ENCODE measurements around the gene STK32B. TPM values are rescaled to one million over a fixed set of nuclear protein-coding genes. Genes with fewer than 3 reads are reported as not detected.

The STK32B gene
- total and polyA plus RNA-seq, 2 of the 4 experiments (the other 2 are of a cell fraction) = 5.5 to 6.3 TPM

DNA sequence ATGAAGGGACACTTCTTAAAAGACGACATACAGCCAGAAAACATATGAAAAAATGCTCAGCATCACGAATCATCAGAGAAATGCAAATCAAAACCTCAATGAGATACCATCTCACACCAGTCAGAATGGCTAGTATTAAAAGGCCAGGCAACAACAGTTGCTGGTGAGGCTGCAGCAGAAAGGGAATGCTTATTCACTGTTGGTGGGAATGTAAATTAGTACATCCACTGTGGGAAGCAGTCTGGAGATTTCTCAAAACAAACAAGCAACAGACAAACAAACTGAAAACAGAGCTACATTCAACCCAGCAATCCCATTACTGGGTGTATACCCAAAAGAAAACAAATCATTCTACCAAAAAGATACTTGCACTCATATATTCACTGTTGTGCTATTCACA, 459.2 kb downstream of the STK32B start:
- Histone ChIP-seq H2BK15ac (ENCODE audit: low read depth, low read length) (no peak overlapping the region), H3K9ac (ENCODE audit: low read depth, low read length) (no peak overlapping the region), H4K91ac (ENCODE audit: insufficient read depth, low read depth, low read length) (no peak overlapping the region), H4K5ac (ENCODE audit: low read depth, low read length) (no peak overlapping the region), H2BK120ac (ENCODE audit: low read depth, low read length) (no peak overlapping the region), H3K4ac (ENCODE audit: low read depth, low read length) (no peak overlapping the region), H2AFZ (replicated peaks; ENCODE audit: low read length, poor library complexity) (no peak overlapping the region), H3K36me3 (ENCODE audit: control insufficient read depth, insufficient read depth, low read length) (peaks cover 1% of the 10 kb centered on the region; the same call in 1 of the 2 replicates), H3K4me2 (ENCODE audit: low read depth, low read length) (no peak overlapping the region), H3K56ac (ENCODE audit: extremely low read depth, insufficient read depth, low read length) (no peak overlapping the region), H4K8ac (ENCODE audit: low read depth in 2 of 2, low read length in 2 of 2) (no peak overlapping the region), H3K4me1 (ENCODE audit: control insufficient read depth, insufficient read depth, low read length) (no peaks in the 10 kb centered on the region), H3K27me3 (ENCODE audit: control insufficient read depth, insufficient read depth, low read length) (no peaks in the 10 kb centered on the region; the same call in 1 of the 2 replicates), H3K9me3 (ENCODE audit: control insufficient read depth, insufficient read depth, low read length) (no peaks in the 10 kb centered on the region), H3K9me1 (ENCODE audit: insufficient read depth, low read length) (no peaks in the 10 kb centered on the region), H4K20me1 (ENCODE audit: insufficient read depth, low read length) (no peaks in the 10 kb centered on the region), H3K23ac (ENCODE audit: low read depth, low read length) (no peak overlapping the region), H2AK5ac (ENCODE audit: low read depth, low read length) (no peak overlapping the region), H3K4me3 (ENCODE audit: insufficient read depth, low read depth, low read length) (no peak overlapping the region), H2AK9ac (replicated peaks; ENCODE audit: low read depth, low read length, poor library complexity) (no peak overlapping the region), H3K14ac (replicated peaks; ENCODE audit: low read depth, low read length) (no peak overlapping the region), H3K27ac (ENCODE audit: insufficient read depth, low read length) (no peak overlapping the region), H3K79me1 (ENCODE audit: low read depth in 1 of 2, low read length in 2 of 2) (no peaks in the 10 kb centered on the region), H2BK5ac (ENCODE audit: low read depth, low read length, poor library complexity, severe bottlenecking) (no peak overlapping the region), H3K18ac (ENCODE audit: low read depth, low read length) (no peak overlapping the region), H2BK20ac (ENCODE audit: low read depth, low read length) (no peak overlapping the region)
- dilution Hi-C loops (cut with HindIII; ENCODE audit: low sequenced_read_pairs, unreplicated experiment) (no loop called here), in situ Hi-C loops (cut with MboI; ENCODE audit: low sequenced_read_pairs) (no loop called here), intact Hi-C loops (cut with micrococcal nuclease) (no loop called here)
- ChIA-PET POLR2A (ENCODE audit: unreplicated experiment) (no interaction called here), CTCF (no interaction called here)
- no peak for TF ChIP-seq SMC3 (IDR thresholded peaks at IDR 0.05; ENCODE audit: low read depth, low read length)
- TF ChIP-seq CHD1 (IDR thresholded peaks at IDR 0.05; ENCODE audit: low read depth, low read length) = no peak
- TF ChIP-seq, protein P1, sequence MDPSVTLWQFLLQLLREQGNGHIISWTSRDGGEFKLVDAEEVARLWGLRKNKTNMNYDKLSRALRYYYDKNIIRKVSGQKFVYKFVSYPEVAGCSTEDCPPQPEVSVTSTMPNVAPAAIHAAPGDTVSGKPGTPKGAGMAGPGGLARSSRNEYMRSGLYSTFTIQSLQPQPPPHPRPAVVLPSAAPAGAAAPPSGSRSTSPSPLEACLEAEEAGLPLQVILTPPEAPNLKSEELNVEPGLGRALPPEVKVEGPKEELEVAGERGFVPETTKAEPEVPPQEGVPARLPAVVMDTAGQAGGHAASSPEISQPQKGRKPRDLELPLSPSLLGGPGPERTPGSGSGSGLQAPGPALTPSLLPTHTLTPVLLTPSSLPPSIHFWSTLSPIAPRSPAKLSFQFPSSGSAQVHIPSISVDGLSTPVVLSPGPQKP (IDR thresholded peaks at IDR 0.05; ENCODE audit: borderline replicate concordance, low read depth, low read length) = no peak
- TF ChIP-seq RAD21 (IDR thresholded peaks at IDR 0.05; ENCODE audit: low read length) = no peak
- TF ChIP-seq RFX5 (IDR thresholded peaks at IDR 0.05; ENCODE audit: low read depth, low read length) = no peak
- no peak for TF ChIP-seq FOS (IDR thresholded peaks at IDR 0.05; ENCODE audit: low read depth, low read length)
- TF ChIP-seq, protein P2, sequence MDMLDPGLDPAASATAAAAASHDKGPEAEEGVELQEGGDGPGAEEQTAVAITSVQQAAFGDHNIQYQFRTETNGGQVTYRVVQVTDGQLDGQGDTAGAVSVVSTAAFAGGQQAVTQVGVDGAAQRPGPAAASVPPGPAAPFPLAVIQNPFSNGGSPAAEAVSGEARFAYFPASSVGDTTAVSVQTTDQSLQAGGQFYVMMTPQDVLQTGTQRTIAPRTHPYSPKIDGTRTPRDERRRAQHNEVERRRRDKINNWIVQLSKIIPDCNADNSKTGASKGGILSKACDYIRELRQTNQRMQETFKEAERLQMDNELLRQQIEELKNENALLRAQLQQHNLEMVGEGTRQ (IDR thresholded peaks at IDR 0.05; ENCODE audit: low read depth, low read length) = no peak
- TF ChIP-seq, protein P3, sequence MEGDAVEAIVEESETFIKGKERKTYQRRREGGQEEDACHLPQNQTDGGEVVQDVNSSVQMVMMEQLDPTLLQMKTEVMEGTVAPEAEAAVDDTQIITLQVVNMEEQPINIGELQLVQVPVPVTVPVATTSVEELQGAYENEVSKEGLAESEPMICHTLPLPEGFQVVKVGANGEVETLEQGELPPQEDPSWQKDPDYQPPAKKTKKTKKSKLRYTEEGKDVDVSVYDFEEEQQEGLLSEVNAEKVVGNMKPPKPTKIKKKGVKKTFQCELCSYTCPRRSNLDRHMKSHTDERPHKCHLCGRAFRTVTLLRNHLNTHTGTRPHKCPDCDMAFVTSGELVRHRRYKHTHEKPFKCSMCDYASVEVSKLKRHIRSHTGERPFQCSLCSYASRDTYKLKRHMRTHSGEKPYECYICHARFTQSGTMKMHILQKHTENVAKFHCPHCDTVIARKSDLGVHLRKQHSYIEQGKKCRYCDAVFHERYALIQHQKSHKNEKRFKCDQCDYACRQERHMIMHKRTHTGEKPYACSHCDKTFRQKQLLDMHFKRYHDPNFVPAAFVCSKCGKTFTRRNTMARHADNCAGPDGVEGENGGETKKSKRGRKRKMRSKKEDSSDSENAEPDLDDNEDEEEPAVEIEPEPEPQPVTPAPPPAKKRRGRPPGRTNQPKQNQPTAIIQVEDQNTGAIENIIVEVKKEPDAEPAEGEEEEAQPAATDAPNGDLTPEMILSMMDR (conservative IDR thresholded peaks at IDR 0.05; ENCODE audit: low read depth, low read length) = no peak
- no peak for TF ChIP-seq BHLHE40 (IDR thresholded peaks at IDR 0.05; ENCODE audit: low read depth, low read length)
- no peak for TF ChIP-seq RCOR1 (IDR thresholded peaks at IDR 0.05; ENCODE audit: insufficient replicate concordance, low read length)
- no peak for TF ChIP-seq MXI1 (IDR thresholded peaks at IDR 0.05; ENCODE audit: borderline replicate concordance, low read depth, low read length)
- whole genome bisulfite sequencing, 2 experiments (ENCODE audit: extremely low coverage in 2 of 2, insufficient read length in 1 of 2) = no CpG with 5 or more reads among the region's 2 CpGs
- ATAC-seq (ENCODE audit: low read depth) = no peak
- BruUV-seq (replicated peaks) = no TSS peak
- no peak for DNase-seq
